OCI-LY1 (cell line): Measurements from ENCODE around the gene POLR1A.

Experiments used
- H2AFZ ChIP-seq: fragments of 200-600 bp; sonication (generic), shearing (Covaris generic); 2 replicates; pipeline ENCODE4 v1.6.0; 2014; ENCODE audit warnings: antibody characterized with exemption, mild to moderate bottlenecking, low read length
- H3F3A ChIP-seq: fragments of 200-600 bp; sonication (generic), shearing (Covaris generic); 2 replicates; pipeline ENCODE4 v1.6.0; 2014; ENCODE audit warnings: mild to moderate bottlenecking, antibody characterized with exemption, low read length, moderate library complexity; ENCODE audit not compliant: insufficient read depth
- H3K27ac ChIP-seq: fragments of 200-600 bp; sonication (generic); 2 replicates; pipeline ENCODE4 v1.5.1; 2014; ENCODE audit warnings: low read length, mixed run types, mild to moderate bottlenecking, low read depth; ENCODE audit not compliant: poor library complexity, severe bottlenecking
- H3K27me3 ChIP-seq: fragments of 200-600 bp; sonication (generic); 2 replicates; pipeline ENCODE4 v1.6.0; 2014; ENCODE audit warnings: antibody characterized with exemption, mild to moderate bottlenecking, low read length, moderate library complexity; ENCODE audit not compliant: insufficient read depth
- H3K36me3 ChIP-seq: fragments of 200-600 bp; sonication (generic); 2 replicates; pipeline ENCODE4 v1.6.1; 2014; ENCODE audit warnings: mild to moderate bottlenecking, antibody characterized with exemption, low read length, moderate library complexity, mixed read lengths; ENCODE audit not compliant: insufficient read depth
- H3K4me1 ChIP-seq: fragments of 200-600 bp; sonication (generic); 2 replicates; pipeline ENCODE4 v1.5.1; 2014; ENCODE audit warnings: mild to moderate bottlenecking, low read length, moderate library complexity; ENCODE audit not compliant: insufficient read depth, severe bottlenecking
- H3K4me2 ChIP-seq: fragments of 200-600 bp; sonication (generic), shearing (Covaris generic); 2 replicates; pipeline ENCODE4 v1.6.1; 2014; ENCODE audit warnings: low read length
- H3K4me3 ChIP-seq: fragments of 200-600 bp; sonication (generic); 2 replicates; pipeline ENCODE4 v1.5.1; 2014; ENCODE audit warnings: low read length, low read depth, mild to moderate bottlenecking, mixed read lengths; ENCODE audit not compliant: poor library complexity, severe bottlenecking
- H3K79me2 ChIP-seq: fragments of 200-600 bp; shearing (Covaris generic); 2 replicates; pipeline ENCODE4 v1.6.1; 2016; ENCODE audit warnings: mixed run types, low read length, mixed read lengths; ENCODE audit not compliant: insufficient read depth
- H3K9ac ChIP-seq: fragments of 200-600 bp; sonication (generic), shearing (Covaris generic); 2 replicates; pipeline ENCODE4 v1.6.1; 2014; ENCODE audit warnings: mild to moderate bottlenecking, low read length, mixed read lengths
- H3K9me2 ChIP-seq: fragments of 200-600 bp; sonication (generic), shearing (Covaris generic); 2 replicates; pipeline ENCODE4 v1.6.1; 2014; ENCODE audit warnings: low read depth, mild to moderate bottlenecking, low read length, mixed read lengths
- H3K9me3 ChIP-seq: fragments of 200-600 bp; shearing (Covaris generic); 2 replicates; pipeline ENCODE4 v1.6.1; 2014; ENCODE audit warnings: low read length, mixed read lengths
- H4K20me1 ChIP-seq: fragments of 200-600 bp; sonication (generic), shearing (Covaris generic); 2 replicates; pipeline ENCODE4 v1.6.0; 2016; ENCODE audit warnings: mild to moderate bottlenecking, low read length; ENCODE audit not compliant: insufficient read depth
- EZH2 ChIP-seq: fragments of 200-600 bp; sonication (generic), shearing (Covaris generic); IDR thresholded peaks from 2 replicates; pipeline ENCODE4 v1.8.0; 2017; ENCODE audit warnings: borderline replicate concordance, mixed run types, mild to moderate bottlenecking, antibody characterized with exemption, low read length, moderate library complexity, mixed read lengths
- TF ChIP-seq, protein P1 (sequence below): fragments of 200-600 bp; sonication (generic), shearing (Covaris generic); IDR thresholded peaks from 2 replicates; pipeline ENCODE4 v1.5.1; 2017; ENCODE audit warnings: mild to moderate bottlenecking, antibody characterized with exemption, low read length, moderate library complexity, mixed read lengths

Gene POLR1A

DNA sequence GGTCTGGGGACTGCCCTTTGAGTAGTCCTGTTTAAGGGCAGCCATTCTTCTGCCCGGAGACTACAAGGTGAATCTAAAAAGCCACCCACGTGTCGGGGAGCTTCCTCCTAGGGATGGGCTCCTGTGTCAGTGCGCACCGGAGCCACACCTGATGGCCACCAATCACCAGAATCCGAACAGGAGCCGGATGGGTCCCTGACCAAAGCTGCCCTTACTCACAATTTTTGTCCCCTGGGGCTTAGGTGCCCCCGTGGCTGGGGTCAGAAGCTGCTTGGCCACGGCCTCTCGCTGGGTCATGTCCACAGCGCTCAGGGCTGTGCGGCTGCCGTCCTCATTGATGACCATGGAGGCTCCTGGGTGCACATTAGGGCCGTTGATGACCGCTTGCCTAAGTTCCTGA, 30.9 kb downstream of the POLR1A start:
- H3K4me1 ChIP-seq: peaks cover 20% of the 10 kb centered on the region
- H3K27me3 ChIP-seq: no peaks in the 10 kb centered on the region
- no peaks in the 10 kb centered on the region for H3F3A ChIP-seq
- no peak overlapping the region for H3K4me2 ChIP-seq
- no peaks in the 10 kb centered on the region for H3K9me2 ChIP-seq
- H3K9ac ChIP-seq: no peak overlapping the region
- no peaks in the 10 kb centered on the region for H3K79me2 ChIP-seq
- H3K9me3 ChIP-seq: no peaks in the 10 kb centered on the region
- no peaks in the 10 kb centered on the region for H4K20me1 ChIP-seq
- H3K4me3 ChIP-seq: no peak overlapping the region
- peaks cover 89% of the 10 kb centered on the region for H3K36me3 ChIP-seq
- no peak for TF ChIP-seq EZH2
- H3K27ac ChIP-seq: no peak overlapping the region
- H2AFZ ChIP-seq: no peak overlapping the region

DNA sequence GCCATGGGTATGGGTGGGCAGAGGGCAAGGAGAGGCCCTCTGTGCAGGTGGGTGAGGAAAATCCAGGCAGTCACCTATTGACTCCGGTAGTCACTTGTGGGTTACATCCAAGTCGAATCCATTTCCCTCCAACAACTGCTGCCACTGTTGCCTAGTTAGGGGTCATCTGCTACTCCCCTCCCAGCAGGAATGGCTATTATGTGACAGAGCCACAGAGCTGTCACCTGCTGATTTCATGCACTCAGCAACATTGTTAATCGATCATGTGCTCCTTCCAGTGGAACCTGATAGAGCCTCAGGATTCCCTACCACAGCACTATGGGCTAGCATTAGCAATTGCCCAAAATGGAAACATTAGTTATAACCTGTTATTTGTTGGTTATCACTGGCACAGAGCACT, 31.4 kb downstream of the POLR1A start:
- Histone ChIP-seq H3K4me3 (no peak overlapping the region), H3K4me1 (peaks cover 15% of the 10 kb centered on the region), H3F3A (no peaks in the 10 kb centered on the region), H2AFZ (no peak overlapping the region), H3K9ac (no peak overlapping the region), H3K4me2 (no peak overlapping the region), H3K36me3 (peaks cover 89% of the 10 kb centered on the region), H3K27ac (peak overlapping the region; percentile 89), H3K79me2 (no peaks in the 10 kb centered on the region), H3K27me3 (no peaks in the 10 kb centered on the region), H3K9me2 (no peaks in the 10 kb centered on the region), H4K20me1 (no peaks in the 10 kb centered on the region), H3K9me3 (no peaks in the 10 kb centered on the region)
- no peak for TF ChIP-seq EZH2
- TF ChIP-seq, protein P1, sequence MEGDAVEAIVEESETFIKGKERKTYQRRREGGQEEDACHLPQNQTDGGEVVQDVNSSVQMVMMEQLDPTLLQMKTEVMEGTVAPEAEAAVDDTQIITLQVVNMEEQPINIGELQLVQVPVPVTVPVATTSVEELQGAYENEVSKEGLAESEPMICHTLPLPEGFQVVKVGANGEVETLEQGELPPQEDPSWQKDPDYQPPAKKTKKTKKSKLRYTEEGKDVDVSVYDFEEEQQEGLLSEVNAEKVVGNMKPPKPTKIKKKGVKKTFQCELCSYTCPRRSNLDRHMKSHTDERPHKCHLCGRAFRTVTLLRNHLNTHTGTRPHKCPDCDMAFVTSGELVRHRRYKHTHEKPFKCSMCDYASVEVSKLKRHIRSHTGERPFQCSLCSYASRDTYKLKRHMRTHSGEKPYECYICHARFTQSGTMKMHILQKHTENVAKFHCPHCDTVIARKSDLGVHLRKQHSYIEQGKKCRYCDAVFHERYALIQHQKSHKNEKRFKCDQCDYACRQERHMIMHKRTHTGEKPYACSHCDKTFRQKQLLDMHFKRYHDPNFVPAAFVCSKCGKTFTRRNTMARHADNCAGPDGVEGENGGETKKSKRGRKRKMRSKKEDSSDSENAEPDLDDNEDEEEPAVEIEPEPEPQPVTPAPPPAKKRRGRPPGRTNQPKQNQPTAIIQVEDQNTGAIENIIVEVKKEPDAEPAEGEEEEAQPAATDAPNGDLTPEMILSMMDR: no peak

DNA sequence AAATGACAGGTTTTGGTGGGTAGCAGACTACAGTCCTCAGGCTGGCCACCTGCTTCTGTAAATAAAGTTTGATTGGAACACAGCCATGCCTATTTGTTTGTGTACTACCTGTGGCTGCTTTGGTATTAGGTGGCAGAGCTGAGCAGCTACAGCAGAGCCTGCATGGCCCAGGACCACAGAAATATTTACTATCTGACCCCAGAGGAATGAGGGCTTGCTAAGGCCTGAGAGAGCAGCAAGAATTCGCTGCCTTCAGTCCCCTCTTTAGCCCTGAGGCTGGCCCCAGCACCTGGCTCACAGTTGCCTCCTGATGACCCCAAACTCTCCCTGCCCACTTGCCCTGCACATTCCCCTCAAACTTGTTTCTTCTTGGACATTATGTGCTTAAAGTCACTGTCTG, 32.5 kb downstream of the POLR1A start:
- Histone ChIP-seq H3K9ac (no peak overlapping the region), H4K20me1 (no peaks in the 10 kb centered on the region), H3K9me3 (no peaks in the 10 kb centered on the region), H3K4me1 (peaks cover 21% of the 10 kb centered on the region), H3F3A (no peaks in the 10 kb centered on the region), H3K79me2 (no peaks in the 10 kb centered on the region), H3K4me2 (no peak overlapping the region), H2AFZ (no peak overlapping the region), H3K4me3 (no peak overlapping the region), H3K27ac (peak overlapping the region; percentile 89), H3K9me2 (no peaks in the 10 kb centered on the region), H3K36me3 (peaks cover 88% of the 10 kb centered on the region), H3K27me3 (no peaks in the 10 kb centered on the region)
- no peak for TF ChIP-seq EZH2
- TF ChIP-seq, protein P1: no peak

DNA sequence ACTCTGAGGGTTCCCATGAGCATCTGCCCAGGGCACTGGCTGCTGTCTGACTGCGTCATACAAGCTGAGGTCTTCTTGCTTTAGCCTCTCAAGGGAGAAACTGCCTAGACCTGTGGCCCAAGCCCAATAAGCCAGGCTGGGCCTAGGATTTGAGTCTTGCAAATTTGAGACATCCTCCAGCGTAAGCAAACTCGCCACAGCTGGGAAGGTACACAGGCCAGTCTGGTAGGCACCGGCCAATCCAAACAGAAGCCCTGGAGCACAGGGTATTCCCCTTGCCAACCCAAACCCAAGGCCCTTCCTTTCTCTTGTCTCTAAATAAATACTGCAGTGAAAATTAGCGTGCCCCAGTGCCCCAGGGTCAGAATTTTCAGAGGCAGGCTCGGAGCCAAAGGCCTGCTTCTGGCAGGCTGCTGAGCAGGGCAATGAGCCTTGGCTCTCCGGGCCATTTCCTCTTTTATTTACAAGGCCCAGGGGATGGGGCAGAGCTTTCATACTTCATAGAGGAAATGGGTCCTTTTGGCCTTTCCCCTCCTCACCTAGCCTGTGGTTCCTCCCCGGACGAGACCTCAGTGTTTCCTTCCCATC, 33.3 kb downstream of the POLR1A start:
- no peaks in the 10 kb centered on the region for H4K20me1 ChIP-seq
- no peaks in the 10 kb centered on the region for H3K9me3 ChIP-seq
- TF ChIP-seq, protein P1: no peak
- no peak for TF ChIP-seq EZH2
- H3K36me3 ChIP-seq: peaks cover 86% of the 10 kb centered on the region
- H3K4me2 ChIP-seq: peak overlapping the region; percentile 37; the same call in 1 of the 2 replicates
- no peak overlapping the region for H3K4me3 ChIP-seq
- H3K27ac ChIP-seq: peak overlapping the region; percentile 89
- peaks cover 25% of the 10 kb centered on the region for H3K4me1 ChIP-seq
- H3F3A ChIP-seq: no peaks in the 10 kb centered on the region
- H3K9ac ChIP-seq: peak overlapping the region; percentile 44; the same call in 1 of the 2 replicates
- H3K9me2 ChIP-seq: no peaks in the 10 kb centered on the region
- no peak overlapping the region for H2AFZ ChIP-seq
- no peaks in the 10 kb centered on the region for H3K27me3 ChIP-seq
- no peaks in the 10 kb centered on the region for H3K79me2 ChIP-seq
